SKM-1 (cell line): ENCODE measurements around the gene TECPR2.
"Not testable (repeated sequence)": the region's sequence is repeated elsewhere in the genome, so short reads cannot be mapped to it uniquely, and the experiment has no call there.

Experiments used
- DNase-seq: peaks from one replicate; lab custom pipeline; 2025; ENCODE audit not compliant: unreplicated experiment; lab: John Stamatoyannopoulos, UW

The TECPR2 gene

DNA sequence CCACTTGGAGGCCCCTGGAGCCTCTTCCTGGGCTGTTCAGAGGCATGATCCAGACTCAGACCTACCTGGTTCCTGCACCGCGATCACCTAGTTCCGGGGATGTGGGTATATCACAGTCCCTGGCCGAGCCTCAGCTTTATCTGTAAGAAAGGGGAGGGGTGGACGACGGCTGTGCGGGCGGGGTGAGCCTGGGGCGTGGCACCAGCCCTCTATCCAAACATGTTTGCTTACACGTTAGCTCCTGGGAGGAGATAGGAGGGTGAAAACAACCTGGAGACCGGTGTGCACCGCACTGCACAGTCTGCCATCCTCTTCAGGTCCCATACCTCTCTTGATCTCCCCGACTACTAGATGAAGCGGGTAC lies 145.7 kb downstream of the TECPR2 start:
- no peak for DNase-seq

DNA sequence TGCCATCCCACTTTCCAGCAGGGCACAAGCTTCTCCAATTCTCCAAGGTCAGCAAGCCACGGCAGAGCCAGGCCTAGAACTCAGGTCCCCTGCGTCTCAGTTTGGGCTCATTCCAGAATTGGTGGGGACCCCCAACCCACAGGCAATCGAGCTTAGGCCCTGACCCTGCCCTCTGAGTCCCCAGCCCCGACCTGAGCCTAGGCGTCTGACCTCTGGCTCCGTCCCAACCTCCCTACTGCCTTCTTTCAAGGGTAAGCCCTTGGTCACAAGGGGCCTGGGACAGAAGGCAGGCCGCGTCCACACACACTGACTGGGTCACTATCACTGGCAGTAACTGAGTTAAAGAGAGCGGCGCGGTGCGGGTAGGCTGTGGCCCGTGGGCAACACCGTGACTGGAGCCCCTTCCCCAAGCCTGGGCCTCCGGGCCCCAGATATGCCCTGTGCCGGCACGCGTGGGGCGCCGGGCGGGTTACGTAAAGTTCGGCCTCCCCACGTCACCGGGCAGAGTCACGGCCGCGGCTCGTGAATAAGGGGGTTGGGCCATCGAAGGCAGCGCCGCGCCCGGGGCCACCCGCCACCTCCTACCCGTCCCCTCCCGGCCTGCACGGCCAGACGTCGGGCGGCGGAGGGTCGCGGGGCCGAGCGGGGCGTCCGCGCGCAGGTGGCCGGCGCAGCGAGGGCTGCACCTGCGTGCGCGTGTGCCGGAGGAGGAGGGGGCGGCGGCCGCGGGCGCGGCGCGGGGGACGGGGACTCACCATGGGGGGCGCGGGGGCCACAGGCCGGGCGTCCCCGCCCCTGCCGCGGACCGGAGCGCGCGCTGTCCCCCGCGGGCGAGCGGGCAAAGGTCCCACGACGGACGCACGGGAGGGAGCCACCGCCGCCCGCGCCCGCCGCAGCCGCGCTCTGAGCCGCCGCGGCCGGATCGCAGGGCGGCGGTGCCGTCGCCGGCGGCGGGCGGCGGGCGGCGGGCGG lies 146.3 kb downstream of the TECPR2 start:
- no peak for DNase-seq

DNA sequence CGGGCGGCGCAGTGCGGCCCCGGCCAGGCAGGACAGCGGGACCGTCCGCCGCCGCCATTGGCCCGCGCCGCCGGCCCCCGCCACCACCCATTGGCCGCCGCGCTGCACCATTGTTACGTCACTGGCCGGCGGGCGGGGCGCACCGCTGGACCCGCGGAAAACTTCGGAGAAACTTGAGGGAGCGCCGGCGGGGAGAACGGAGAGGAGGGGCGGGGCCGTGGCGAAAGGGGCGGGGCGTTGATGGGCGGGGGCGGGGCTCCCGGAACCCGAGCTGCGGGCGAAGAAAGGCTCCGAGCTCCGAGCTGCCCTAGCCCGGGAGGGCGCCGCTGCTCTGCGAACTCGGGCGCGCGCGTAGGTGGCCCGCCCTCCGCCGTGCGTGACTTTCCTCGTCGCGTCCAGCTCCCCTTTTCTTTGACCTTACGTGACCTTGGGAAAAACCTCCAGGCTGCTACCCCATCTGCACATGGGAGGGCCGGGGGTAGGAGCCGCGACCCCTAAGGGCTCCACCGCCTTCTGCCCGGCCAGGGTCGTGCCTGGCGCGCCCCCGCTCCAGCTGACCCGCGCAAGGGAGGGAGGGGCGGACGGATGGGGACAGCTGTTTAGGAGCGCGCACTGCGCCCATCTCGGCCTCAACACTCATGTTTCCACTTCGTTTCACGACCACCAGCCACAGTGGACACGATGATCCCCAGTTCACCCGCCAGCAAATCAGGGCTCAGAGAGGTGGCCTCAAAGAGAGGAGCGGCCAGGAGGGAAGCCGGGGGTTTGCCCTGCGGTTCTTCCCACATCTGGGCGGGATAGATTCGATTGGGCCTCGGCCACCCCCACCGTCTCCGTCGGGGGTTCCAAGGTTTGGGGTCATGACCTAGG lies 147.2 kb downstream of the TECPR2 start, which contains the start of gene ANKRD9:
Gene ANKRD9 (minus strand): TSS at position 31 of the 870 bp plus-strand sequence. CDS start 1,887 bp downstream, outside the sequence.
- peak; percentile 53 for DNase-seq

DNA sequence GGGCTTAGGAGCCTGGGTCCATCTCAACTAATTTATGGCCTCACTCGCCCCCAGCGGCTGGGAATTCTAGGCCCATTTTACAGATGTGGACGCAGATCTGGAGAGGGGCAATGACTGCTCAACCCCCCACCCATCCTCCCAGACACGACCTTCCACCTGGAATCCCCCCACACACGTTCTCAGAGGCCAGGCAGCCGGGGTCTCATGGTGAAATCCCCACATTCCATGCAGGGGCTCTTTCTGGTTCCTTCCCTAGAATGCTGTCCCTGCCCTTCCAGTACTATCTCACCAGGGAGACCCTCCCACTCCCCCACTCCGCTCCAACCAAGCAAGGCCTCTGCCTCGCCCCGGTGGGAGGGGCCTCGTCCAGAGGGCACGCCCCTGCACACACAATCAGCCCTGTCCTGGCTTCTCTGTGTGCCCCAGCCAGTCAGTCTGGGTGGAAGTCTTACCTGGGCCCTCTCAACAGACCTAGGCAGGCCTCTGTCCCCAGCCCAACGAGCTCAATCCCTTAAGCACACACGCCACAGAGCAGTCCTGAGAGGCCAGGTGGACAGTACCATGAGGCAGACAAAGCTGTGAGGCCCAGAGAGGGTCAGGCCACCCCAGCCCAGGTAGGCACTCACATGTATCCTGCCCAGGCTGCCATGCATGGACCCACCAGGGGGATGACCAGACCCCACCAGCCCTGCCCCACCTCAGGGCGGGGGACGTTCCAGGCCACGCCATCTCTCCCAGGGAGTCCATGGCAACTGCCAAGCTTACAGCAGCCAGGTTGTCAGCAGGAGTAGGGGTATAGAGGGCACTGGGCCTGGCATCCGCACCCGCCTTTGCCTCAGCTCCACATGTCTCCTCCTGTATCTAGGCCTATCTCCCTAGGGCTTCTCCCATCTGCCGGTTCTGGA lies 148.1 kb downstream of the TECPR2 start:
- no peak for DNase-seq

DNA sequence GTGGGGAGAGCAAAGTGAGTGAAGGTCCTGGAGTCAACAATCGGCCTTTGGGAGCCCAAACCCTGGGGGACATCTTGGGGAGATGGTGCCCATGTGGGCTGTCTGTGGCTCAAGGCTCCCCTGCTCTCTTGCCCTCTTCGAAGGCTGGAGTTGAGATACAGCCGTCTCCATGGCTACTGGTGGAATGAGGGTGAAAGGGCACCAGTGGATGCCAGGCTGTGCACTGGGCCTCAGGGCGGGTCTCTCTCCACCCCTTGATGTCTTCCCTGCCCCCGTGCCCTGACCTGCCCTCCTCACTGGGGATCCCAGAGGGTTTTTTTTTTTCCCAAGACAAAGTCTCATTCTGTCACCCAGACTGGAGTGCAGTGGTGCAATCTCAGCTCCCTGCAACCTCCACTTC lies 148.8 kb downstream of the TECPR2 start:
- no peak for DNase-seq

DNA sequence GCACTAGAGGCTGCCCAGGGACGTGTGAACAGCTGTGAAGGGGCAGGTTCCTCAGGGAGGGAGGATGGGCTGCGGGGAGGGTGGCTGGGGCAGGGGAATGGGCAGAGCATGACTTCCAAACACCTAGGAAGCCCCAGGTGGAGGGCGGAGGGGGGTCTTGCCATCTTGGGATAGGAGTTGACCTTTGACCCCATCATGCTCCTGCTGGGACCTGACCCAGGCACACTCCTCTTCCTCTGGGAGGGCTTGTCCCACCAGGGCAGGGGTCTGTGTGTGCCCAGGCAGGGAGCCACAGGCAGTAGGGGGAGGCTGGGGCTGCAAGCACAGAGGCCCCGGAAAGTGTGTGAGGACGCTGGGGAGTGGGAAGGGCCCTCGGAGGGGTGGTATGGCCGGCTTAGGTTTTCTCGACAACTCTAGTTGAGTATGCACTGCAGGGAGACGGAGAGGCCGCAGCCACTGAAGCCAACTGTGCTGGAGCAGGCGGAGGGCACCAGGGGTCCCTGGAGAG lies 150.1 kb downstream of the TECPR2 start:
- no peak for DNase-seq

DNA sequence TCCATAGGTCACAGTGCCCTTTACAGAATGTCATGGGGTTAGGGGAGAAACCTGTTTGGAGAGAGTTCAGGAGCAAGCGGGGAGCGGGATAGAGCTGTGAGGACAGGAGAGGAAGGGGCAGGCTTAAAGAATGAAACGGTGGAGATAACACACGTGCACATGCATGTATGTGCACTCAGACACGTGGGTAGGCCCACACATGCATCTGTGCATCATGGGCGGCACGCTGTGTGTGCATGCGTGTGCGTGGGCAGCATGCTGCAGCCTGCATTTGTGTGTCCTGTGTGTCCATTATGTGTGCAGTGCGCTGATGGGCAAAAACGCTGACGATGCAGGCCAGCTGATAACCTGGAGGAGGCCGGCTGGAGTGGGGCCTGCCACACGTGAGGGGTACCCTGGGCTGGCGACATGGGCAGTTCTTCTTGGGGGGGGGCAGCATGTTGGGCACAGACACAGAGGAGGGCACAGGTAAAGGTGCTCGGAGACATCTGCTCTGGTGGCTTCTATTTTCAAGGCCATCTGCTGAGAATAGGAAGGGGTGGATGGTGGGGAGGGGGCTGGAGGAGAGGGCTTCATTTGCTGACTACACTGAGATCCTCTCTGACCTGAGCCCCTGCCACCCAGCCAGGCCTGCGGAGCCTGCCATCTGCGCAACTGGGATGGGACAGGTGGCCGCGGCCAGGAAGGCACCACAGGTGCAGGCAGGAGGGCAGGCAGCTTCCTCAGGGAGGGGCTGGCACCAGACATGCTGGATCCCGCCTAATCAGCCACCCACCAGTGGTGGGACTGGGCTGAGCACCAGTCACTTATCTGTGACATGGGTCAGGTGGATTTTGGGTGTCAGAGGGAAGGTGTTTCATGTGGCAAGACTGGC lies 151.4 kb downstream of the TECPR2 start:
- no peak for DNase-seq

DNA sequence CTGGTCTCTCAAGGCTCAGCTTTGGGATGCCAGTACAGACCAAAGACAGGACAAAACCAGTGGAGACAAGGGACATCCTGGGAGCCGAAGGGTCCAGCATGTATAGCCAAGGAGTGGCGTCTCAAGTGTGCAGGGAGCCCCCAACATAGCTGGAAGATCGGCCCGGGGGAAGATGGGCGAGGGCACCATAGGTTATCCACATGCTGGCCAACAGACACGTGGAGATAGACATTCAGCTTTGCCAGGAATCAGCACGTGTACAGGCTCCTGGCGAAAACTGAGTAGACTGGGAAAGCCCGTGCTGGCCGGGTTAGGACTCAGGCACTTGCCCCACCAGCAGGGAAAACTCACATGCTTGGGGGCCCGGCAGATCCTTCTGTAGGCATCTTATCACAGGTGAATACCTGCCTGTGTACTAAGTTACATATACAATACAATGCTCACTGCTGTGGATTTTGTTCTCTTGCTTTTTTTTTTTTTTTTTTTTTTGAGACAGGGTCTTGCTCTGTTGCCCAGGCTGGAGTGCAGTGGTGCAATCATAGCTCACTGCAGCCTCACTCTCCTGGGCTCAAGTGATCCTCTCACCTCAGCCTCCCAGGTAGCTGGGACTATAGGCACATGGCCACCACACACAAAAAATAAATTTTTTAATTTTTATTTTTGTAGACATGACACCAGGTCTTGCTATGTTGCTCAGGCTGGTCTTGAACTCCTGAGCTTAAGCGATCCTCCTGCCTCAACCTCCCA lies 152.4 kb downstream of the TECPR2 start:
- DNase-seq: no peak

DNA sequence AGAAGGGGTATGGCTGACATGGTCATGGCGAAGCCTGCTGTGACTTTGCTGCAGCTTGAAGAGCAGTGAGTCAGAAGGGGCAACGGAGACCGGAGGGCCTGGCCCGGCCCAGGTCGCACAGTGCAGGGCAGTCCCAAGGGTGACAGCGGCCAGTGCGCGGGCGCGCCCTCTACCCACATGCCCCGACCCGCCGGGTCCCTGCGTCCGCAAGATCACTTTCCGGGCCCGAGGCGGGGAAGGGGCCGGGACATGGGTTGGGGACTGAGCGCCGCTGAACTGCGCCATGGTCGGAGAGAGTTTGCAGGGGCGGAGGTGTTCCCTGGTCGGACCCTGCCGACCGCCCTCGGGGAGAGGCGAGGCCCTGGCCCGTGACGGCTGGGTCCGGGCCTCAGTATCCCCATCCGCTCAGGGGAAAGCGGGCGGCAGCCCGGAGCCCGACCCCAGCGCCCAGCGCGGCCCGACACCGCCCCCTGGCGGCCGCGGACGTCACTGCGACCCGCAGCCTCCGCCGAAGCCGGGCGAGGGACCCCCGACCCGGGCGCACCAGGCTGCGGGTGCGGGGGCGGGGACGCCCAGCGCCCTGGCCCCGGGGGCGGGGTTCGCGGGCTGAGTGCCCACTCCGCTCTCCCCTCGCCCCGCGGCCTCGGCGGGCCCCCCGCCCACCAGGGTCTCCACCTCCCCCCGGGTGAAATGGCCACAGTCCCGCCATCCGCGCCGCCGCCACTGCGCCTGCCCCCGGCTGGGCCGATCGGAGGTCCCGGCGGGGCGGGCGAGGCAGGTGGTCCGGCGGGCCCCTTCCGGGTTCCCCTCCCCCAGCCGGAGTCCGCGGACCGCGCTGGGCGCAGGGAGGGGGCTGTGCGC lies 154.0 kb downstream of the TECPR2 start:
- no peak for DNase-seq

DNA sequence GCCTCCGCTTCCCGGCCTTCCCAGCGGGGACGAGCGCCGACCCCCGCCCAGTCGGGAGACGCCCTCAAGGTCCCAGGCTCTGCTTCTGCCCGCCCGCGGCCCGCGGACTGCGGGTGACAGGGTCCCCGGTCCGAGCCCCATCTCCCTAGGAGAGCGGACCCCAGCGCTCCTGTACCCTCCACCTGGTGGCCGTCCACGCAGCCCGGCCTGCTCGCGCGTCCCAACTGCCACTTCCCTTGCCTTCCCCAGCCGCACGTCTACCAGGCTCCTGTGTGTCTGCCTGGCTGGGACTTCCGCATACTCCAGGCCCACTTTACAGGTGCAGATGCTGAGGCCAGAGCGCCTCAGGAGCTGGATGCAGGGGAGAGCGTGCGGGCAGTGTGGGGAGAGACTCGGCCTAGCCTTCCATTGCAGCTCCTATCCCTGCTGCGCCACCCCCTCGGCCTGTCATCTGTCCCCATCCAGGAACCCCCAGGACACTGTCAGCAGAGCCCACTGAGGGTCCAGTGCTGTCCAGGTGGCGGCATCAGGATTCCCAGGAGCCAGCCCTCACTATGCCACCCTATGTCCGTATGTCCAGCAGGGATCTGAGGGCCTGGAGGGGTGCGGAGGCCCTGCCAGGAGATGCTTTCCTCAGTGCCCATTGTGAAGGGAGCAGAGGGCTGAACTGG lies 154.8 kb downstream of the TECPR2 start:
- no peak for DNase-seq

DNA sequence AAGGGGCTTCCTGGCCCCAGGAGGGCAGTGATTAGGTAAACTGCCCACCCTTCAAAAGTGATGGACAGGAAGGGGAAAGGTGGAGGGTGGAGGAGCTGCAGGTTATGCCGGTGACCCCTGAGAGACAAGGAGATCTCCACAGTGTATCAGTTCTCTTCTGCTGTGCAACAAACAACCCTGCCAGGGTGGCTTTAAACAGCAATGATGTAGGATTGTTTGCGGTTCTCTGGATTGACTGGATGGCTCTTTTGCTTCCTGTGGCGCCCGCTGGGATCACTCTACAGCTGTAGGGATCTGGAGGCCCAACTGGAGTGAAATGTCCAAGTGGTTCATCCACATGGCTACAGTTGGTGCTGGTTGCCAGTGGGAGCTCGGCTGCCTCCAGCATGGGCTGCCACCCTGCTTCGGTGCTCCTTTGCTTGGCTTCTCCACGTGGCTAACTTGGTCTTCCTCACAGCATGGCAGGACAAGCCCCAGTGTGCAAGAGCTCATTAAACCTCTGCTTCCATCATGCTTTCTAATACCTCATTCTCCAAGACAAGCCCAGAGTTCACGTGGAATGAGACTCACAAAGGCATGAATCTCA lies 155.4 kb downstream of the TECPR2 start:
- DNase-seq: no peak

DNA sequence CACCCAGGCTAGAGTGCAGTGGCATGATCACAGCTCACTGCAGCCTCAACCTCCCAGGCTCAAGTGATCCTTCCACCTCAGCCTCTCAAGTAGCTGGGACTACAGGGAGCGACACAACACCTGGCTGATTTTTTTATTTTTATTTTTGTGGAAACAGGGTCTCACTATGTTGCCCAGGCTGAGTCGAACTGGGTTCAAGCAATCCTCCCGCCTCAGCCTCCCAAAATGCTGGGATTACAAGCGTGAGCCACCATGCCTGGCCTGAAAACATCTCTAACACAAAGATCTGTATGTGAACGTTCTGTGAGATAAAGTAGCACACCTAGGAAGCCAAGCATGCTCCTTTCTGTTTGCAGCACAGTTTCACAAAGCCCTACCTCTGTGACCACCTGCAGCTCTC lies 157.0 kb downstream of the TECPR2 start:
- DNase-seq: not testable (repeated sequence)

DNA sequence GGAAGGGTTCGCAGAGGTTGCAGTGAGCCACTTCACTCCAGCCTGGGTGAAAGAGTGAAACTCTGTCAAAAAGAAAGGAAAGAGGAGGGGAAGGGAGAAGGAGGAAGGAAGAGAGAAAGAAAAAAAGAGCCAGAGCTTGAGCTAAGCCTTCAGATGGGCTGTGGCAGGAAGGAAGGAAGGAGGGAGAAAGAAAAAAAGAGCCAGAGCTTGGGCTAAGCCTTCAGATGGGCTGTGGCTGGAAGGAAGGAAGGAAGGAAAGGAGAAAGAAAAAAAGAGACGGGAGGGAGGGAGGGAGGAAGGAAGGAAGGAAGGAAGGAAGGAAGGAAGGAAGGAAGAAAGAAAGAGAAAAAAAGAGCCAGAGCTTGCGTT lies 160.4 kb downstream of the TECPR2 start:
- DNase-seq: no peak

DNA sequence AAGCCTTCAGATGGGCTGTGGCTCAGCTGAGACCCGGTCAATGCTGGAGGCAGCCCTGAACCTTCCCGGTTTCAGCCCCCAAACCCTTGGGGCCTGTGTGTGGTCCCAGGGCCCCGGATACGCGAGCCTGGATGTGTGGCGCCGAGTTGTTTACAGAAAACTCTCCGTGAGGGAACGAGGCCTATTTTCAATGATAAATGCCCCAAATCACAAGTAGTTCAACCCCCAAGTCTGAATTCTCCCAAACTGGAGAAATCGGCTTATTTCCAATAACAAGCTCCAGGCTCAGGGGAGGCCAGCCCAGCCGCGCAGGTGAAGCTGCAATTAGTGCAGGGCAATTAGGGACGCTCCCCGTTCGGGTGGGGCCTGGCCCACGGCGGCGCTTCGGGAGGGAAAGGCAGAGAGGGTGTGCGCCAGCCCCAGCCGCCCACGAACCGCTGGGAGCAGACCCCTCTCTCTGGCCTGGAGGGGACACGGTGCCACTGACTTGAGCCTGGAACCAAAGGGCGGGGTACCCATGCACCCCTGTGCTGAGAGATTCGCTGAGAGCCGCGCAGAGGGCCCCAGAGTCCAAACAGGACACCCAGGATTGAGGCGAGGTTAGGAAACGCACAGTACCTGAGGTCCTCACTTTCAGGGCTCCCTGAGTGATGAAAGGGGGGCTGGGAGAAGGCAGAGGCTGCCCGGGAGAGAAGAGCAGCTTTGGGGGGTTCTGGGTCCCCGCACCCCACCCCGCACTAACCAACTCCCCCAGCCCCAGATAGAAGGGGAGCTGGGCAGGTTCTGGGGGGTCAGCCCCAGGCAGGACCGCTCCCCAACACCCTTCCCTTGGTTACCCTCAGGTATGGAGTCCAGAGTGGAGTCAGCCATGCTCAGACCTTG lies 161.1 kb downstream of the TECPR2 start:
- DNase-seq: no peak

DNA sequence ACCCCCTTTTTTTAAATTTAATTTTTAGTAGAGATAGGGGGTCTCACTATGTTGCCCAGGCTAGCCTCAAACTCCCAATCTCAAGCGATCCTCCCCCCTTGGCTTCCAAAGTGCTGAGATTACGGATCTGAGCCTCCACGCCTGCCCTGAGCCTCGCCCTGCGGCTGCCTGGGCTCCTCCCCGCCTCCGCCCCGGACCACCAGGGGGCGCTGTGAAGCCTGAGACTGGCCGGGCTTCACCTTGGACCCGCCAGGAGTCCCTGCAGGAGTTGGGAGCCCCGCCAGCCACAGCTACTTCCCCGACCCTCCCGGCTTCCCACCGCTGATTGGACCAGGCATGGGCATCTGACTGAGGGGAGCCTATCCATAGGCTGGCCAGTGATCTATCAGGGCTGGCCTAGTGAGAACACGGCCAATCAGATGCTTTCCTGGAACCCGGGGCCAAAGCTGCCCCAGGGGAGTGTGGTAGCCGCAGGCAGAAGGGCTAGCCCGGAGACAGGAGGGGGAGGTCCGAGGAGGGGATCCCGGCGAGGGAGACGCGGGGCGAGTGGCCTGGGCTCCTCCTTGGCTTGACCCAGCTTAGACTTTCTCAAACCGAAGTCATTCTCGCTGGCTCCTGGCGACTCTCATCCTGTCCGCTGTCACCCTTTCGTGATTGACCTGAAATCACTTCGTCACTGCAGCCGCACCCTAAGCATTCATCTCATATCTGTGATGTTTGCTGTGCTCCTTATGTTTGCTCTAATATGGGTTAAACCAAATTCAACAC lies 161.9 kb downstream of the TECPR2 start:
- DNase-seq: peak; percentile 66
